ENCODE measurements around the gene CEP95. TPM values are rescaled to one million over a fixed set of nuclear protein-coding genes. Genes with fewer than 3 reads are reported as not detected.
"Not testable (repeated sequence)": the region's sequence is repeated elsewhere in the genome, so short reads cannot be mapped to it uniquely, and the experiment has no call there.

Gene CEP95
- polyA plus RNA-seq, 3 donors, result 15.5 to 34.8 (median 19.6) TPM

DNA sequence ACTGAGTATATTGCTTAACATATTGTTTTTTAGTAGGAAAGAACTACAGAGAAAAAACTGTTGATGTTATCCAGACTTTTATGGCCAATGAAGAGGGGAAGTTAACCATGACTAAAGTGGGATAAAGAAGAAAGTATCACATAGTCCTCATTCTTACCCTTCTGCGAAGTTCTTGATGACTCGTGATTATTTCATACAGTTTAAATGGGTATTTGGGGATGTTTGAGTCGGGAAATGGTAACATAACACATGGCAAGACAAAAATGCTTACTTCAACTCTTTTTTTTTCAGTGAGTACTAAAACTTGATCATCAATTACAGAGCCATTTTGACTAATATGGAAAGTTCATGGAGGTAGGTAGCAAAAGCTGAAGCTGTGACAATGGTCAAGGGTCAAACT, 14.8 kb upstream of the CEP95 start:
- 78 to 85% (median 79%) methylated on average over 3 of the region's 3 CpGs for WGBS, 3 donors
- H3K27ac ChIP-seq (ENCODE audit: low read depth, low read length), result no peak overlapping the region

DNA sequence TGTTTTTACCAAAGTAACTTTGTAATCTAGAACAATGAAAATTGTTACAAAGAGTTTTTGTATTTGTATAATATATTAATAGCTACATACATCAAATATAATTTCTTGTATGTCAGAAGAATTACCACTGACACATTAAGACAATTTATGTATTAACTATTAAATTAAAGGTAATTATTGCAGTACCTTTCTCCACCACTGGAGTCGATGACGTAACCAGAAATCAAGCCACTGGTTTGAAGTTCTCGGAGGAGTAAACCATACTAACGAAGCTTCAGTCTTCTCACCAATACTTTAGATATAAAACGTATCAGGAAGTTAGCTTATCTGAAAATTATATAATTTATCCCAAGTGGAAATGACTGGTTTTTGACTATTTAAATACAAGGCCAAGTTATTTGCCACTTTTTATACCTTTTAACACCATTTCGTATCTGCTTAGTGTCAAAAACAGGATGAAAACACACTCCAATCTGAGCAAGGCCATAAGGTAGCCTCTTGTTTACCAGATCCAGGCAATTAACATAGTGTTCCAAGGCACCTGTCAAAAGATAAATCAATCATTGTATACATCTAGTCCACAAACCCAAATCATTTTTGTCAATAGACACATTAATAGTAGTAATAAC, 14.2 kb upstream of the CEP95 start:
- H3K27ac ChIP-seq (ENCODE audit: low read depth, low read length), result no peak overlapping the region
- 64 to 82% (median 70%) methylated on average over 6 of the region's 6 CpGs for WGBS, 3 donors

DNA sequence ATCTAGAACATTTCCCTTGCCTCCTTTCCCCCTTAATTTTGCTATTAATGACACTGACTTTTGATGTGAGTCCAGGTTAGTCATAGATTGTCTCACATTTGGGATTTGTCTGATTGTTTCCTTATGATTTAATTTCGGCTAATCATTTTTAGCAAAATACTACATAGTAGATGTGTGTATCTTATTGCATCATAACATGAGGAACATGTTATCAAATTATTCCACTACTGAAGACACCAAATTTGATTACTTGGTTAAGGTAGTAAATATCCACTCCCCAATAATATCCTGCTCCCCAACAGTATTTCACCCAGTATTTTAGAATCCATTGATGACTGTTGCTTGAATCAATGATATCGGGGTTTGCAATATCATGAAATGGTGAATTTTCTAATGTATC, 12.7 kb upstream of the CEP95 start:
- WGBS, 3 donors, result 80 to 92% (median 87%) methylated on average over 2 of the region's 2 CpGs
- no peak overlapping the region for H3K27ac ChIP-seq (ENCODE audit: low read depth, low read length)

DNA sequence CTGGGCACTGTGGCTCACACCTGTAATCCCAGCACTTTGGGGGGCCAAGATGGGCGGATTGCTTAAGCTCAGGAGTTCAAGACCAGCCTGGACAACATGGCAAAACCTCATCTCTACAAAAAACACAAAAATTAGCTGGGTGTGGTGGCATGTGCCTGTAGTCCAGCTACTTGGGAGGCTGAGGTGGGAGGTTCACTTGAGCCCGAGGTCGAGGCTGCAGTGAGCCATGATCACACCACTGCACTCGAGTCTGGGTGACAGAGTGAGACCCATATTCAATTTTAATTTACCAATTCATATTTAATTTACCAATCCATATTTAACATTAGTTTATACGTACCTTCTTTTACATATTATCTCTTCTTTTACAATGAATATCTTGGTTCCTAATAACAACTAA, 11.5 kb upstream of the CEP95 start:
- WGBS, 3 donors, result 85 to 96% (median 94%) methylated on average over 5 of the region's 5 CpGs

DNA sequence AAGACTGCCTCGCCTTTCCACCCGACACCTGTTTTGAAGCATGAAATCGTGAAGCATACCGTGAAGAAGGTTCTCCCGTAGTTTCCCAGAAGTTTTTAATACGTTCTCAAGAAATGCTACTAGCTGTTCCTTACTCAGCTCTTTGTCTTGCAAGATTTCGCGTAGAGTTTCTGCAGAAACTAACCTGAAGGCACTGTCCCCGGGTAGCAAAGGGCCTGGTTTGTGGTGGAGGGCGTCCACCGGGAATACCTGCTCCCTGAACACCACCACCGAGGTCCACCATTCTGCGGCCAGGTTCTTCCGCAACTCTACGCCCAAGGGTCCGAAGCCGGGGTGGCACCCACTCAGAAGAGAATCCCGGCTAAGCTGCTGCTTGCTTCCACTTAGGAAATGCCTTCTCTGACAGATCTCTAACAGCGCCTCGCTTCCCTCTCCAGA, 10.4 kb upstream of the CEP95 start:
- whole genome bisulfite sequencing, 3 donors, result 0 to 1% (median 1%) methylated on average over 20 of the region's 20 CpGs
- no peak overlapping the region for H3K27ac ChIP-seq (ENCODE audit: low read depth, low read length)

More for the DNA sequence above, 11.5 kb upstream of the CEP95 start:
- not testable (repeated sequence) for H3K27ac ChIP-seq (ENCODE audit: low read depth, low read length)

DNA sequence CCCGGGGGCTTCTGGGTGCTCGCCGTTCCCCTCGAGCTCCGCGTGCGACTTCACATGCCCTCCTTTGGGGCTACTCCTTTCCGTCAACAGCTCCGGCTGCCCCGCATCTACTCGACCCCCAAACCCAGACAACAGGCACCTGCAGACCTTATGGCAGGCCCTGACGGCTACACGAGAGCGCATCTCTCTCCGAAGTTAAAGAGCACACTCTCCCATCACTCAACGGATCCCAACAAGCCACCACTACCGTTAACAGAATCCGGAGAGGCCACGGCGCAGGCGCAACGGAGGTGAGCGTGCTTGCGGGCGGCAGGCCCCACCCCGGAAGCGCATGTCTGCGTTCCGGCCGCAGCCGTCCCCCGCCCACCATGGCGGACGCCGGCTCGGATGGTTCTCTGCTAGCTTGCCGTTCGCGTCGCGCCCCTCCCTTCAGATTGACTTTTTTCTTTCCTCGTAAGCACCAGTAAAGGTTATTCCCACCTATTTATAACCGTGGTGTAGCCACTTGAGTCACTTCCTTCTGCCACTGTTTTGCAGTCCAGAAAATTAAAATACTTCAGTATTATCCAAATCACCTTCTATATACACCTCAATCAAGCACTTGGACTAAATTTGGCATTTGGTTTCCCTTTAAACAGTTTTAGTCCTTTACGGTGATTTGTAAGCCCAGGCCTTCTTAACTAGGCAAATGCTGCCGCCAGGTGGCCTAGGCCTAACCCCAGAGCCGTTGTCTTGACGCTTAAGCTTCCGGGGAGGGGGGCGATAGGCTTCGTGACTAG, 9.8 kb upstream of the CEP95 start, which contains the start of gene POLG2:
TSS of gene POLG2 (minus strand) at position 269 of the 779 bp plus-strand sequence. CDS start at position 183, 86 bp downstream.
- H3K27ac ChIP-seq (ENCODE audit: low read depth, low read length), result peak within 1 kb of the TSS; percentile 76
- WGBS, 3 donors, result 1% methylated on average over 50 of the region's 50 CpGs

DNA sequence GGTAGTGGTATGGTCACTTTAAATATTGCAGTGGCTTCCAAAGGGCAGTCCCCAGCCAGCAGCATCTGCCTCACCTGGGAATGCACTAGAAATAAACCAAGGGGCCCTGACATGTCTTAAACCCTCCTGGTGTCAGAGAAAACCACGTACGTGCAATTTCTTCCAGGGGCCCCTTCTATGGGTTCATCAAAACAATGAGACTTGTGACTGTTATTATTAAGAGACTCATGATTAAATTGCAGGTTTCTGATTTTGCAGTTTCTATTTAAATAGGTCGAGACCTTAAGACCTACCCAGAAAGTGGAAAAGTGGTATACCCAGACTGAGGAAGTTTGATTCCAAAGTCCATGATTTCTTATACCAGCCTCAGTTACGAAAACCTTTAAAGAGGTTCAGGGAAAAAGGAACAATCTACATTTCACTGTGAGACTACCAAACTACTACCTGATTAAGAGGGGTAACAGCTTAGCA, 9.2 kb upstream of the CEP95 start:
- H3K27ac ChIP-seq (ENCODE audit: low read depth, low read length), result peak overlapping the region; percentile 76
- WGBS, 3 donors, result 38 to 43% (median 42%) methylated on average over 4 of the region's 4 CpGs

DNA sequence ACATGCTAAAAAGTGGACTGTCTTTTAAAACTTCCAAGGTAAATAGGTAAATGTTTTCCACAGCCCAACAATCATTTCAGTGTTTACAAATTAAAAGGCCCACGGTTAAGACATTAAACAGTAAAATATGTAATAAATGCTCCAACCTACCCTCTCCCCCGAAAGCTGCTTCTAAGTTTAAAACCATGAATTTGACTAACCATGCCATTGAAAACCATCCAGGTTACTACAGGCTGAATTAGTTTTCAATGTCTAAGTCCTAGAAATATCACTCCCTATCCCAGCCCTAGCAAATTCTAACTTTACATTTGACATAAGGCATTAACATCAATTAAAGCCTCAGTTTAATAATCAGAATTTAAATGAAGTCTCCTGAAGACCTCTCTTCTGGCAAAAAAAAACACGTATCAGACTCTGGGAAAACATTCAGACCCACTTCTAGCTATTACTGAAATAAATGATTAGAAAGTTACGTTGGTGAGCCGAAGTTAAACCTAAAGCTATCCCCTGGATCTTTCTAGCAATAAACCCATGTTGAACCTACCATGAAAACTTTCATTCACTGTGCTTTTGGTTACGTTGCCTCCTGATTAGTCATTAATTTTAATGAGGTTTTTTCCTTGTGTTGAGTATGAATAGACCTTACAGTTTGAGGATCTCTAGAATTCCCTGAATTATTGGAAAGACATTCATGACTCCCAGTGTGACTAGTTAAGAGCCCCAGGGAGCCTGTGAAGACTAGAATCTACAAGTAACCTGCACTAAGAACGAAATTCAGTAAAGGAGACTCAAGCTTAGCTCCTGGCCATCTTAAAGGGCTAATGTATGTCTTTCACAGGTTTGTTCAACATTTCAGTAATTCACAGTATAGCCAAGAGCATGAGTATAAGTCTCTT, 8.2 kb upstream of the CEP95 start:
- no peak overlapping the region for H3K27ac ChIP-seq (ENCODE audit: low read depth, low read length)
- 69 to 75% (median 72%) methylated on average over 7 of the region's 7 CpGs for WGBS, 3 donors

DNA sequence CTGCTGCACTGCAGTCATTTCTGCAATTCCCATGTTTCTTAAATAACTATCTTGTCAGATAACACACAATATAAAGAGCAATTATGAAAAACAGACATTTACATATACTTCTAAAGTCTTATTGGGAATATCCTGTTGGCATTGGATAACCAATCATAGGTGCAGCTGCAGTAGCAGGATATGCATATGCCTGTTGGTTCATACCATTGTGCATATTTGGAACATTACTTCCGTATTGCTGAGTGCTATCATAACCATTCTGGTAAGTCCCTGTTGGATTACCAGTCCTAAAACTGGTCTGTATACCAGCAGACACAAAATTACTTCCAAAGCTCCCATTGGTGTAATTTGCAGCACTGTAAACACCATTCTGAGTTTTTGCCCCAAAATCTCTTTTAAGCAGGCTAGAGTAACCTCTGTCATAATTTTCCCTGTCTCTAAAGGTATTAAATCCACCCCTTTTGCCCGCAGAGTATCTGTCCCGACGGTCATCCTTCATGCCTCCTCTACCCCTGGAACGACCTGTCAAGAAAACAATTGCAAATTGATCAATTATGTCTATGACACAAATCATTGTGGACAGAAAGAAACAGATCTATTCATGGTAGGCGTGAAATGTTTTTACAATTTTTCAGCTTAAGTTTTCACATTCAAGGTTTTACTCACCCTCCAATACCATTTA, 6.8 kb upstream of the CEP95 start:
- H3K27ac ChIP-seq (ENCODE audit: low read depth, low read length), result no peak overlapping the region
- WGBS, 3 donors, result 77 to 85% (median 83%) methylated on average over 6 of the region's 6 CpGs

DNA sequence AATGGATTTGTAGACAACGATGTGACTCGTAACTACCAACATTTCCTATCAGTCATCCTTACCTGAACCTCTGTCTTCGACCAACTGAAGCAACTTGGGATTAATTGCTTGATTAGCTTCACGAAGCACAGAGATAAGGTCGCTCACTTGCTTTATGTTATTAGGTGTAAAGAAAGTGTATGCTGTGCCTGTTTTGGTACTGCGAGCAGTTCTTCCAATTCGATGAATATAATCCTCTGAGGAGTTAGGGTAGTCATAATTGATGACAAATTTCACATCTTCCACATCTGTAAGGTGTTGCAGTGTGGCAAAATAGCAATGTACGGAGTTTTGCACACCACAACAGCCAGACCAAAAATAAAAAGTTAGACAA, 6.3 kb upstream of the CEP95 start:
- WGBS, 3 donors, result 82 to 90% (median 89%) methylated on average over 8 of the region's 8 CpGs
- no peak overlapping the region for H3K27ac ChIP-seq (ENCODE audit: low read depth, low read length)

DNA sequence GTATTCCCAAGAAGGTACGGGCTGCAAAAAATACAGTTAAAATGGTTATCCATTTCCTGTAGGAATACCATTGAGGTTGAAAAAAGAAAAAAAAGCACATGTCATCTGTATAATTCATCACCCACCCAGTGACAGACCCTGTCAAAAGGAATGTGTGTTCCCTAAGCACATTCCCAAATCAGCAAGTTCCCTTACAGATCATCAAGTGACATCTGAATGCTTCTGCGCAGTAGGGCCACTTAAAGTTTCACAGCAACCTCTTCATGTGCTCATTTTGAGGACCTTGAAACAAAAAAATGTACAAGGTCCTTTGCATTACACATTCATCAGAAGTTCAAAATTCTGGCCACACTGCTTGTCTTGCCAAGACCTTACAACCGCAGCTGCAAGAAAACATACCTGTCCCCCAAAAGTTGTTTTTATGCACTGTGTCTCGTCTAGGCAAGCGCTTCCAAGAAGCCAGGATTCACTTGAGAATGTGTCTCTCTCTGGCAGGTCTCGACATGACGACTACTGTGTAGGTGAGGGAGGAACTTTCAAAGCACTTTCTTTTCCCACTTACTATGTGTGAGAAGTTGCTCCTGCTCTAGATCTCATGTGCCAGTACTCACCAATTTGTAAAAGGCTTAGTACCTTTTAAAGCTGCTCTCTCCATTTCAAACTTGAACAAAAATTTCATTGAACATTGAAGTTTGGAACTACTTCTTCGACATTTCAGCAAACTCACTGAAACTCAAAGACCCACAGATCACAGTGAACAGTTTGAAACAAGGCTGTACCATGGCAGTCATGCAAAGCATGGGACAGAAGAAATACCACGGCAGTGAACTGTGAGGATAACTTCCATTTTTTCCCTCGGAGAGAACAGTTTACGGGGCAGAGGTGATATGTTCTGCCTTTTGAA, 5.7 kb upstream of the CEP95 start:
- WGBS, 3 donors, result 82 to 84% (median 83%) methylated on average over 11 of the region's 11 CpGs
- no peak overlapping the region for H3K27ac ChIP-seq (ENCODE audit: low read depth, low read length)

DNA sequence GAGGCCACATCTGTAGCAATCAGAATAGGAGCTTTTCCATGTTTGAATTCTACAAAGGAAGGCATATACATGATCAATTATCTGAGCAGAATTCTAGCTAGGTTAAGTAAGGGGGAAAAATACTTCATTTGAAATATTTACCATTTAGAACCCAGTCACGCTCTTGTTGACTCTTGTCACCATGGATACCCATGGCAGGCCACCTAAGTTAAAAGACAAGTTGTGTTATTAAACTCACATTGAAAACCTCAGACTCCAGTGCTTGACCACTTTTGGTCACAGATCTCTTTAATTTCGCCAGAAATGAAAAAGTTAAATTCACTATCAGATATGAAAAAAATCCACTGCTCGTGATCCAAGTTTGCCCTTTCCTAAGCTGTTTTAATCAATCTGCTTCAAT, 4.8 kb upstream of the CEP95 start:
- 72 to 82% (median 77%) methylated on average over 3 of the region's 3 CpGs for WGBS, 3 donors
- no peak overlapping the region for H3K27ac ChIP-seq (ENCODE audit: low read depth, low read length)

DNA sequence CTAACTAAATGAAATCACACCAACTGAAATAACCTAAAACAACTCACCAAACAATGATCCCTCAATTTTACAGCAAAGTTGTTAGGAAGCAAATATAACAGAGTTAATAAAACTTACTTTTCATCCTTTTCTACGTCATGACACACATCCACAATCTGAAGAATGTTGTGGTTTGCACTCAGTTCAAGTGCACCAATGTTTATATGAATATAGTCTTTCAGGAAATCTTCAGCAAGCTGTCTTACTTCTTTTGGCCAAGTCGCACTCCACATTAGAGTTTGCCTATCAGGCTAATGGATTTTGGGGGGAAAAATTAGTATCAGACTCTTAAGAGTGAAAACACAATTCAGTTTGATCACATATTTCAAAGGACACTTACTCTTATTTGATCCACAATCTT, 4.0 kb upstream of the CEP95 start:
- no peak overlapping the region for H3K27ac ChIP-seq (ENCODE audit: low read depth, low read length)
- WGBS, 3 donors, result 75 to 89% (median 81%) methylated on average over 2 of the region's 2 CpGs

DNA sequence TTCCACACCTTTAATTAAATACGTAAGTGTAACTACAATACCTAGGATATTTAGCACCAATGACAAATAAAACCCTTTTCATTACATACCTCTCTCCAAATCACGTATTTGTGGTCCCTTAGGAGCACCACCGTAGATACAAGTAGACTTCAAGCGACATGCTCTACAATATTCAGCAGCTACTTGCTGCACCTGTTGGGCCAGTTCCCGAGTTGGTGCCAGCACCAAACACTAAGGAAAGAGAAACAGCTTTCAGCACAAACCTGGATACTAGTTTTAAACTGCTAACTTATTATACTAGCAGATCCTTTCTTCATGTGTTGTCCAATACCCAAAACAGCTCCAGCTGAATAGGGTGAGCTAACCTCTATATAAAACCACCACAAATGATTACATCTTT, 3.4 kb upstream of the CEP95 start:
- 59 to 75% (median 64%) methylated on average over 5 of the region's 5 CpGs for WGBS, 3 donors

DNA sequence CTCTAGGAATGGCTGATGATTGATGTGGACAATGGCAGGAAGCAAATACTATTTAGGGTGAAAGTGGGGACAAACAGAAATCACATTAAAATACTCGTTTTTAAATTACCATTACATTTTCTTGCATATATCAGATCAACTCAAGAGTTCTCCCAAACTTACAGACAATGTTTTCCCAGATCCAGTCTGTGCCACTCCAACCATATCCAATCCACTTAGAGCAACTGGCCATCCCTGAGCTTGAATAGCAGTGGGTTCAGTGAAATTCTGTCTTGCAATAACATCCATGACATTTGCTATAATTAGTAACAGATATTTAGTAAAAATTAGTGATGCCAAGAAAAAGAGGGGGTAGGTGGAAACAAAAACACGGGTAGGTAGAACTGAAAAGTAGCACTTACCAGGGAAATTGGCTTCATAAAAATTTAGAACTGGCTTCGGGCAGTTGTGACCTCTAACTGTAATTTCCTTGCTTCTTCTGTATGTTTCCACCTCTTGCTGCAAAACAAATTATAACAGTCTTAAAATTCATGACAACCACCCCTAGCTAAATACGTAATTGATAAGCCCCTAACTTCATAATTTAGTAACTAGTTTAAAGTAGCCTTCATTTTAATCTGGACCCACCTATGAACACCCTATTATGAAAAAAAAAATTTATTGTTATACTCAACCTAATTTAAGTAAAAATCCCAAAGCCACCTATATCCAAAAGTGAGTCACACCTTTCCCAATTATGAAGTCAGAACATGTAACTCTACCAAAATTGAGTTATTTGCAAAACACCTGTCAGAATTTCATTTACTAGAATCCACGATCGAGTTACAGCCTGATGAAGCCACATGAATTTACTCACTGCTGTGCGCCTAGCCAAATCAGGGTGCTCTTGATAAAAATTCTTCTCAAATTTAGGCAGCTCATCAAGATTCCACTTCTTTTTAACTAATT, 2.7 kb upstream of the CEP95 start:
- H3K27ac ChIP-seq (ENCODE audit: low read depth, low read length), result no peak overlapping the region
- 22 to 35% (median 24%) methylated on average over 7 of the region's 7 CpGs for WGBS, 3 donors

More for the DNA sequence above, 3.4 kb upstream of the CEP95 start:
- H3K27ac ChIP-seq (ENCODE audit: low read depth, low read length), result no peak overlapping the region

DNA sequence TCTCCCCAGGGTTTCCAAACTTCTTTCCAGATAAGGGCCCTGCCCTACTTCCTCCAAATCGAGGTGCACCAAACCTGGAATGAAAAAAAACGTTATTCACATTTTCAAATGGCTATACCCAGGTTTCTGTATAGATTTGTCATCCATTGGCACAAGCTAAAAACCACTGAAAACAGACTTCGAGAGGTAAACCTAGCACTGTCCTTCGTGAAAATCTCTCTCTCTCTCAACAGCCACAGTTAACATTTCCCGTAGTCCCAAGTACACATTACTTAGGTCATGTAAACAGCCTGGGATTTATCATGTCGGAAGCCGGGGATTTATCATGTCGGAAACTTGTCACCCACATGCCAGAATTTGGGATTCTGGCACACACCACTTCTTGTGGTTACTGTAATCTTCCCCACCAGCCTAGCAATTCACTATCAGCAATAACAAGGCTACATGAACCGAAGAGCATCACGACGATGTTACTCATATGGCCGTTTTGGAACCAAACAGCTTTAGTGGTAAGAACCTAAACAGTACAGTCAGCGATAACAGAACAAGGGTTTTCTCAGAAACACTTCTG, 1.9 kb upstream of the CEP95 start:
- peak overlapping the region; percentile 53 for H3K27ac ChIP-seq (ENCODE audit: low read depth, low read length)
- WGBS, 3 donors, result 0% methylated on average over 13 of the region's 13 CpGs

Measured in adipose tissue (tissue), 3 donors.